HG03108 (cell line): ENCODE measurements around the gene MINAR2.
A peak's percentile ranks its signal among the peaks of the same experiment; 100 is the strongest.

Experiments
- ATAC-seq: cut with Tn5 transposase; IDR thresholded peaks from one replicate; pipeline ENCODE4 v1.9.1; 2021; ENCODE audit warnings: moderate library complexity; ENCODE audit not compliant: unreplicated experiment

Gene MINAR2

GRCh38 chr5:129747572-129748407 is at the start of gene MINAR2:
Gene MINAR2, plus strand, starts transcription at chr5:129748094. Its CDS starts 97 bp downstream, at chr5:129748191.
- ATAC-seq: no peak

GRCh38 chr5:129698661-129699060 is 49.2 kb upstream of the MINAR2 start:
- ATAC-seq: no peak

- ATAC-seq: no peak
These were observed 31.7 kb upstream of the MINAR2 start for GRCh38 chr5:129716235-129716634.

- ATAC-seq: no peak
These were observed 31.2 kb upstream of the MINAR2 start for GRCh38 chr5:129716651-129717050.

GRCh38 chr5:129717751-129718310 is 30.1 kb upstream of the MINAR2 start:
- no peak for ATAC-seq

- no peak for ATAC-seq
These were observed 29.3 kb upstream of the MINAR2 start for GRCh38 chr5:129718471-129719090.

GRCh38 chr5:129724222-129724621 is 23.7 kb upstream of the MINAR2 start:
- no peak for ATAC-seq

GRCh38 chr5:129724647-129725046 is 23.2 kb upstream of the MINAR2 start:
- ATAC-seq: no peak

GRCh38 chr5:129739773-129740172 is 8.1 kb upstream of the MINAR2 start:
- no peak for ATAC-seq

- ATAC-seq: no peak
These were observed 4.2 kb upstream of the MINAR2 start for GRCh38 chr5:129743541-129744187.

- ATAC-seq: no peak
These were observed 1.9 kb upstream of the MINAR2 start for GRCh38 chr5:129745997-129746396.

- ATAC-seq: no peak
These were observed 1.0 kb upstream of the MINAR2 start for GRCh38 chr5:129746876-129747275.

GRCh38 chr5:129748913-129749880 is 1.3 kb downstream of the MINAR2 start:
- no peak for ATAC-seq

- no peak for ATAC-seq
These were observed 12.9 kb downstream of the MINAR2 start for GRCh38 chr5:129760636-129761325.

- ATAC-seq: no peak
These were observed 15.8 kb downstream of the MINAR2 start for GRCh38 chr5:129763651-129764050.

GRCh38 chr5:129766798-129767197 is 18.9 kb downstream of the MINAR2 start:
- no peak for ATAC-seq

- ATAC-seq: peak; percentile 95
These were observed 20.1 kb downstream of the MINAR2 start for GRCh38 chr5:129767927-129768380.

GRCh38 chr5:129768735-129769134 is 20.8 kb downstream of the MINAR2 start:
- ATAC-seq: no peak

- ATAC-seq: no peak
These were observed 22.3 kb downstream of the MINAR2 start for GRCh38 chr5:129770024-129770820.
